Measurements from ENCODE around the gene OIT3.

DNA sequence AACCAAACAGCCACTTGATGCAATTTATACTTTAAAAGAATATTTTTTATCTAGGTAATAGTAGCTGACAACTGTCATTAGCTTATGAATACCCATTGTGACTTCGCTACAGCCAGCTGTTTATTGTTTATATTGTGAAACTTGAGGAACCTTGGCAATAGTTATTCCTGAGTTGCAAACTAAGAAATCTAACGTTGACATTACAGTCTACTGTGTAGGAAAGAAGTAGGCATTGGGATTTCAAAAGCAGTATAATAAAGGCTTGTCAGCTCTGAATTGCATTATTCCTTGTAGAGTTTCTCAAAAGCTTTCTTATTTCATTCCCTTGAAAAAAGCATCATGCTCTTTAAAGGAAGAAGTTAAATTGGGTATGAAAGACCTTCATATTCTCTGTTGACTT, 42.7 kb upstream of the OIT3 start:
- no peak for TF ChIP-seq EZH2phosphoT487 (IDR thresholded peaks at IDR 0.05; ENCODE audit: borderline replicate concordance, low read length)
- no peak for TF ChIP-seq CTCF (conservative IDR thresholded peaks at IDR 0.05; ENCODE audit: low read depth, low read length)
